NCI-H446 (cell line): Measurements from ENCODE around the gene GGNBP2.

Experiments used
- DNase-seq, 2 experiments: peaks; one replicate each; lab custom pipeline; 2025; lab: John Stamatoyannopoulos, UW

The GGNBP2 gene

GRCh38 chr17:36514856-36515255 lies 29.9 kb upstream of the GGNBP2 start:
- DNase-seq = no peak

GRCh38 chr17:36515837-36516236 lies 28.9 kb upstream of the GGNBP2 start:
- no peak for DNase-seq

GRCh38 chr17:36523113-36523512 lies 21.6 kb upstream of the GGNBP2 start:
- DNase-seq = no peak

GRCh38 chr17:36524428-36524876 lies 20.3 kb upstream of the GGNBP2 start:
- DNase-seq = no peak

GRCh38 chr17:36525113-36525512 lies 19.6 kb upstream of the GGNBP2 start:
- no peak for DNase-seq

- DNase-seq = no peak
Measured at GRCh38 chr17:36525888-36526287, 18.8 kb upstream of the GGNBP2 start.

GRCh38 chr17:36527621-36528250 lies 17.0 kb upstream of the GGNBP2 start:
- no peak for DNase-seq

- DNase-seq = no peak
Measured at GRCh38 chr17:36529121-36529520, 15.6 kb upstream of the GGNBP2 start.

GRCh38 chr17:36532435-36532975 lies 12.2 kb upstream of the GGNBP2 start:
- DNase-seq = no peak

- DNase-seq = peak; percentile 51 to 82
Measured at GRCh38 chr17:36533935-36534839, 10.5 kb upstream of the GGNBP2 start.

GRCh38 chr17:36534840-36535668 lies 9.7 kb upstream of the GGNBP2 start, which contains the start of the genes MYO19 and PIGW:
Gene MYO19 (minus strand): TSS chr17:36534868. CDS start chr17:36532538, 2,330 bp downstream.
Gene PIGW (plus strand): TSS chr17:36534987. CDS start chr17:36537102, 2,115 bp downstream.
- peak; percentile 80 to 93 for DNase-seq

- DNase-seq = no peak
Measured at GRCh38 chr17:36535669-36536081, 9.0 kb upstream of the GGNBP2 start.

GRCh38 chr17:36540696-36541095 lies 4.0 kb upstream of the GGNBP2 start:
- no peak for DNase-seq

- no peak for DNase-seq
Measured at GRCh38 chr17:36542755-36543154, 2.0 kb upstream of the GGNBP2 start.

- peak in 1 of 2 experiments; percentile 25 for DNase-seq
Measured at GRCh38 chr17:36544044-36544306, 744 bp upstream of the GGNBP2 start.

- DNase-seq = no peak
Measured at GRCh38 chr17:36545077-36545464, 352 bp downstream of the GGNBP2 start.

GRCh38 chr17:36545465-36546417 lies 1.0 kb downstream of the GGNBP2 start:
- DNase-seq = peak; percentile 82 to 96

- DNase-seq = no peak
Measured at GRCh38 chr17:36546418-36547093, 1.8 kb downstream of the GGNBP2 start.

- DNase-seq = no peak
Measured at GRCh38 chr17:36547776-36548175, 3.1 kb downstream of the GGNBP2 start.
